ENCODE results near the gene TMEM61. TPM values are rescaled to one million over a fixed set of nuclear protein-coding genes. Genes with fewer than 3 reads are reported as not detected.

Gene TMEM61
- total RNA-seq, 1 experiment from 2014 or later, result 0.74 TPM

DNA sequence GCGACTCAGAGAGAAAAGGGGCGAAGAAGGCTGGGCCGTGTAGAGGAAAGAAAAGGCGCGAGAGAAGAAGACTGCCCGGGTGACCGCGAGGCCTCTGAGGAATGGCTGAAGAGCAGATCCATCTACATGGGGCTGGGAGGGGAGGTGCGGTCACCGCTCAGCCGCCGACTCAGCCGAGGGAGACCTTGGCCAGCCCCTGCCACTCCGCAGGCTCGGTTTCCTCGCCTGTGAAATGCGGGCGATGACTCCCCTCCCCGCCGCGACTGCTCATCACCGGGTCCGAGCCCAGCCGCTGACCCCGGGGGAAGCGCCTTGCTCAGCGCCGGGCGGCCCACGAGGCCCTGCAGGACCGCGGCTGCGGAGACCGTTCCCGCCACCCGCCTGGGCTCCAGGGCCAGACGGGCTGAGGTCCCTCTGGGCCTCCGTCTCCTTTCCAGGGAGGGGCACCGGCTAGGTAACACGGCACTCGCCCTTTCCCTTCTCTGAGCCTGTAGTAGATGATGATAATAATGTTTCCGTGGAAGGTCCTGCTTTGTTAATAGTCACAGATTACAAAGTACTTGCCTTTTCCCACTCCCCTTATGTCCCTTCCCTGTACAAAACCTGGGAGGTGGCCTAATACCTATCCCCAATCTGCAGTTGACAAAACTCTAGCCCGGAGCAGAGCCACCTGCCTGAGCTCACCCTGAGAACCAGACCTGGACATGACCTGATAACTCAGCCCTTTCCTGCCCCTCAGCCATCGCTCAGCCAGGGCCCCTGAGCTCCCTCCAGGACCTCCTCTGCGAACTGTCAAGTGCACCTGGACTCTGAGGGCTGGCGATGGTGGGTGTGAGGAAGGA is 16.7 kb downstream of the TMEM61 start:
- CTCF ChIA-PET, result interaction anchor here (0.6 to 11.2 kb wide), 27 partner anchors 9 to 684 kb away, joined by 3 to 373 read pairs (median 4); partner anchors contain the start of genes DHCR24, PCSK9 and TMEM61
- H3K27me3 Mint-ChIP-seq (ENCODE audit: low read depth), result peaks cover 57% of the 10 kb centered on the region
- peaks cover 42% of the 10 kb centered on the region for H3K4me1 Mint-ChIP-seq
- H3K27ac Mint-ChIP-seq, result no peak overlapping the region
- peaks cover 3% of the 10 kb centered on the region; the same call in 1 of the 2 replicates for H3K9me3 Mint-ChIP-seq
- POLR2A ChIA-PET, result interaction anchor here (0.6 to 0.9 kb wide), 4 partner anchors 9 to 1554 kb away, joined by 3 to 4 read pairs (median 3); no protein-coding TSS in a partner anchor
- ATAC-seq (peak; percentile 19), DNase-seq (ENCODE audit: low spot score) (peak; percentile 34)
- H3K4me3 Mint-ChIP-seq, result peak overlapping the region; percentile 63
- no peak for TF ChIP-seq NR1H2 (CRISPR knock-in tag; IDR thresholded peaks at IDR 0.05)
- TF ChIP-seq TP53 (CRISPR knock-in tag; IDR thresholded peaks at IDR 0.05), result peak; percentile 23; the same call in 1 of the 2 replicates
- no peak for TF ChIP-seq ATF2 (CRISPR knock-in tag; IDR thresholded peaks at IDR 0.05; ENCODE audit: borderline replicate concordance, low read depth)
- H3K36me3 Mint-ChIP-seq, result no peaks in the 10 kb centered on the region

GRCh38 chr1:54997711-54997986 is 17.2 kb downstream of the TMEM61 start:
- peak; percentile 56 for DNase-seq (ENCODE audit: low spot score)
- Mint-ChIP-seq H3K9me3 (peaks cover 3% of the 10 kb centered on the region; the same call in 1 of the 2 replicates), H3K36me3 (no peaks in the 10 kb centered on the region), H3K27ac (no peak overlapping the region), H3K4me1 (peaks cover 42% of the 10 kb centered on the region), H3K4me3 (peak overlapping the region; percentile 63), H3K27me3 (ENCODE audit: low read depth) (peaks cover 57% of the 10 kb centered on the region)
- CTCF ChIA-PET, result interaction anchor here (1.1 to 11.2 kb wide), 14 partner anchors 10 to 411 kb away, joined by 3 to 373 read pairs (median 15); partner anchors contain the start of genes DHCR24, PCSK9 and TMEM61
- POLR2A ChIA-PET, result interaction anchor here (0.9 kb wide), 1 partner anchor 52 kb away, joined by 3 read pairs; no protein-coding TSS in a partner anchor
- TF ChIP-seq SMAD3 (CRISPR knock-in tag; IDR thresholded peaks at IDR 0.05; ENCODE audit: borderline replicate concordance), result no peak
- TF ChIP-seq FOXJ3 (CRISPR knock-in tag; IDR thresholded peaks at IDR 0.05; ENCODE audit: borderline replicate concordance), result no peak
- TF ChIP-seq, protein P1, sequence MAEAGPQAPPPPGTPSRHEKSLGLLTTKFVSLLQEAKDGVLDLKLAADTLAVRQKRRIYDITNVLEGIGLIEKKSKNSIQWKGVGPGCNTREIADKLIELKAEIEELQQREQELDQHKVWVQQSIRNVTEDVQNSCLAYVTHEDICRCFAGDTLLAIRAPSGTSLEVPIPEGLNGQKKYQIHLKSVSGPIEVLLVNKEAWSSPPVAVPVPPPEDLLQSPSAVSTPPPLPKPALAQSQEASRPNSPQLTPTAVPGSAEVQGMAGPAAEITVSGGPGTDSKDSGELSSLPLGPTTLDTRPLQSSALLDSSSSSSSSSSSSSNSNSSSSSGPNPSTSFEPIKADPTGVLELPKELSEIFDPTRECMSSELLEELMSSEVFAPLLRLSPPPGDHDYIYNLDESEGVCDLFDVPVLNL (CRISPR knock-in tag; IDR thresholded peaks at IDR 0.05; ENCODE audit: borderline replicate concordance, low read depth), result no peak
- no peak for TF ChIP-seq ESRRA (CRISPR knock-in tag; IDR thresholded peaks at IDR 0.05; ENCODE audit: borderline replicate concordance)
- TF ChIP-seq PRDM15 (CRISPR knock-in tag; IDR thresholded peaks at IDR 0.05), result no peak
- TF ChIP-seq CREB1 (CRISPR knock-in tag; IDR thresholded peaks at IDR 0.05), result no peak
- TF ChIP-seq ETV6 (CRISPR knock-in tag; IDR thresholded peaks at IDR 0.05), result peak; percentile 49; the same call in 1 of the 2 replicates
- ATAC-seq, result peak; percentile 32

DNA sequence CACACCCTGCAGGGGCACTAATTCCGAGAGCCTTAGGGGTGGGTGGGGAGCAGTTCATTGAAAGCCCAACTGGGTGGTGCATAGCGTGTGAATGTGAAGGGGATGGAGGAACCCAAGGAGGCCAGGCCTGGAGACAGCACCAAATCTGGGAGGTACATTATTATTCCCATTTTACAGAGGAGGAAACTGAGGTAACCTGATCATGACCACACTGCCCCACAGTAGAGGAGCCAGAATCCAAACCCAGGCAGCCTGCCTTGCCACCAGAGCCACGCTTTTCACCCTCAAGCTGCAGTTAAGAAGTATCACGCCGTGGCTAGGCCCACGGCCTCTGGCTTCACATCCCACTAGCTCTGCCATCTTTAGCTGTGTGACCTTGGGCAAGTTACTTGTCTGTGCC is 17.7 kb downstream of the TMEM61 start:
- Mint-ChIP-seq H3K36me3 (no peaks in the 10 kb centered on the region), H3K4me1 (peaks cover 42% of the 10 kb centered on the region), H3K27ac (no peak overlapping the region), H3K9me3 (peaks cover 3% of the 10 kb centered on the region; the same call in 1 of the 2 replicates), H3K27me3 (ENCODE audit: low read depth) (peaks cover 57% of the 10 kb centered on the region), H3K4me3 (no peak overlapping the region)
- ChIA-PET POLR2A (no interaction called here), CTCF (interaction anchor here (0.8 to 11.2 kb wide), 8 partner anchors 9 to 197 kb away, joined by 3 to 373 read pairs (median 20); partner anchors contain the start of genes DHCR24 and TTC22)
- ATAC-seq, result no peak
- no peak for TF ChIP-seq ETV6 (CRISPR knock-in tag; IDR thresholded peaks at IDR 0.05)
- no peak for TF ChIP-seq SP1 (CRISPR knock-in tag; conservative IDR thresholded peaks at IDR 0.05)
- TF ChIP-seq OVOL2 (CRISPR knock-in tag; IDR thresholded peaks at IDR 0.05; ENCODE audit: borderline replicate concordance), result no peak
- no peak for TF ChIP-seq FOXP1 (CRISPR knock-in tag; IDR thresholded peaks at IDR 0.05; ENCODE audit: borderline replicate concordance)
- DNase-seq (ENCODE audit: low spot score), result no peak
